GM23338 (cell line): ENCODE measurements around the gene DNAAF8. TPM values are rescaled to one million over a fixed set of nuclear protein-coding genes. Genes with fewer than 3 reads are reported as not detected.

ENCODE experiments used
- ATAC-seq: fragments of 200-7000 bp; cut with Tn5 transposase; 3 replicates; pipeline ENCODE4 v1.9.1; 2020
- DNase-seq: peaks from one replicate; pipeline ENCODE4 v3.0.0-alpha.2; 2015; ENCODE audit warnings: low spot score
- H2AFZ ChIP-seq: fragments of 200-600 bp; sonication (generic); 2 replicates; pipeline ENCODE4 v1.8.0; 2016; ENCODE audit warnings: antibody characterized with exemption, mild to moderate bottlenecking, moderate library complexity
- H3F3A ChIP-seq: fragments of 200-600 bp; sonication (generic); replicated peaks from 2 replicates; pipeline ENCODE4 v1.8.0; 2017; ENCODE audit warnings: antibody characterized with exemption, mixed run types, low read depth
- H3K27ac ChIP-seq: fragments of 200-600 bp; sonication (generic); 2 replicates; pipeline ENCODE4 v1.6.1; 2016; ENCODE audit warnings: low read depth
- H3K27me3 ChIP-seq: fragments of 200-600 bp; sonication (generic); 2 replicates; pipeline ENCODE4 v1.8.0; 2016; ENCODE audit warnings: mild to moderate bottlenecking, mixed run types, moderate library complexity; ENCODE audit not compliant: insufficient read depth
- H3K36me3 ChIP-seq: fragments of 200-600 bp; sonication (generic); 2 replicates; pipeline ENCODE4 v1.8.0; 2016; ENCODE audit warnings: mild to moderate bottlenecking; ENCODE audit not compliant: insufficient read depth
- H3K4me1 ChIP-seq: fragments of 200-600 bp; sonication (generic); 2 replicates; pipeline ENCODE4 v1.8.0; 2016; ENCODE audit warnings: mild to moderate bottlenecking, moderate library complexity; ENCODE audit not compliant: insufficient read depth
- H3K4me2 ChIP-seq: fragments of 200-600 bp; sonication (generic); 2 replicates; pipeline ENCODE4 v1.7.1; 2017; ENCODE audit warnings: mixed run types
- H3K4me3 ChIP-seq: fragments of 200-600 bp; sonication (generic); 2 replicates; pipeline ENCODE4 v1.6.1; 2016; ENCODE audit warnings: mixed run types
- H3K79me2 ChIP-seq: fragments of 200-600 bp; sonication (generic); replicated peaks from 2 replicates; pipeline ENCODE4 v1.8.0; 2017; ENCODE audit warnings: mild to moderate bottlenecking; ENCODE audit not compliant: insufficient read depth
- H3K9me2 ChIP-seq: fragments of 200-600 bp; sonication (generic); 2 replicates; pipeline ENCODE4 v1.8.0; 2017; ENCODE audit not compliant: insufficient read depth
- H4K20me1 ChIP-seq: fragments of 200-600 bp; sonication (generic); replicated peaks from 2 replicates; pipeline ENCODE4 v1.8.0; 2017; ENCODE audit warnings: mild to moderate bottlenecking; ENCODE audit not compliant: insufficient read depth
- H3K27ac Mint-ChIP-seq: 2 replicates; pipeline ENCODE4 v1.8.0; 2020; ENCODE audit warnings: inconsistent platforms, mild to moderate bottlenecking, moderate library complexity, mixed read lengths
- H3K27me3 Mint-ChIP-seq: 3 replicates; pipeline ENCODE4 v1.8.0; 2022; ENCODE audit warnings: low read depth, mild to moderate bottlenecking, moderate library complexity, mixed read lengths, inconsistent platforms; ENCODE audit not compliant: insufficient read depth, poor library complexity
- H3K36me3 Mint-ChIP-seq: 3 replicates; pipeline ENCODE4 v1.8.0; 2021; ENCODE audit warnings: low read depth, mild to moderate bottlenecking, inconsistent platforms, moderate library complexity, mixed read lengths
- H3K4me1 Mint-ChIP-seq: 3 replicates; pipeline ENCODE4 v1.8.0; 2020; ENCODE audit warnings: mild to moderate bottlenecking, inconsistent platforms, mixed read lengths
- H3K4me3 Mint-ChIP-seq: 3 replicates; pipeline ENCODE4 v1.8.0; 2021; ENCODE audit warnings: moderate library complexity, mild to moderate bottlenecking, inconsistent platforms, mixed read lengths
- H3K9me3 Mint-ChIP-seq: 3 replicates; pipeline ENCODE4 v1.8.0; 2020; ENCODE audit warnings: moderate library complexity, mild to moderate bottlenecking, inconsistent platforms, mixed read lengths
- CREB1 ChIP-seq: fragments of 250-450 bp; sonication (Bioruptor Pico); IDR thresholded peaks from 2 replicates; pipeline ENCODE4 v1.5.0; 2020; ENCODE audit warnings: low read depth, mild to moderate bottlenecking, moderate library complexity
- CTCF ChIP-seq, 2 experiments: fragments of 200-600 bp in 1 of 2; sonication (generic) in 1 of 2; conservative IDR thresholded peaks; 2 replicates each; pipeline versions ENCODE4 v1.5.1 to v1.6.1; 2016 to 2017; ENCODE audit warnings: antibody characterized with exemption in 2 of 2, low read depth in 2 of 2, mild to moderate bottlenecking in 2 of 2, moderate library complexity in 1 of 2
- ETS1 ChIP-seq: IDR thresholded peaks from 2 replicates; pipeline ENCODE4 v1.6.1; 2016; ENCODE audit warnings: antibody characterized with exemption
- EZH2 ChIP-seq: fragments of 200-600 bp; sonication (generic); IDR thresholded peaks from one replicate; pipeline ENCODE4 v1.8.0; 2017; ENCODE audit warnings: antibody characterized with exemption, mild to moderate bottlenecking, low read depth; ENCODE audit not compliant: unreplicated experiment
- EZH2phosphoT487 ChIP-seq: fragments of 200-600 bp; sonication (generic); IDR thresholded peaks from one replicate; pipeline ENCODE4 v1.8.1; 2018; ENCODE audit warnings: antibody characterized with exemption; ENCODE audit not compliant: unreplicated experiment
- JUNB ChIP-seq: IDR thresholded peaks from one replicate; pipeline ENCODE4 v1.6.1; 2016; ENCODE audit warnings: antibody characterized with exemption; ENCODE audit not compliant: unreplicated experiment
- NANOG ChIP-seq: IDR thresholded peaks from 2 replicates; pipeline ENCODE4 v1.6.1; 2016; ENCODE audit warnings: antibody characterized with exemption, borderline replicate concordance
- POLR2AphosphoS5 ChIP-seq: IDR thresholded peaks from 2 replicates; pipeline ENCODE4 v1.6.1; 2016; ENCODE audit warnings: antibody characterized with exemption, low read depth
- REST ChIP-seq: IDR thresholded peaks from one replicate; pipeline ENCODE4 v1.6.1; 2018; ENCODE audit warnings: antibody characterized with exemption; ENCODE audit not compliant: unreplicated experiment
- STAT1 ChIP-seq: IDR thresholded peaks from one replicate; pipeline ENCODE4 v1.6.1; 2016; ENCODE audit warnings: antibody characterized with exemption; ENCODE audit not compliant: unreplicated experiment
- ZNF114 ChIP-seq: fragments of 250-450 bp; sonication (Bioruptor Pico); IDR thresholded peaks from 2 replicates; pipeline ENCODE4 v1.5.0; 2020; ENCODE audit warnings: mild to moderate bottlenecking, moderate library complexity
- ZNF331 ChIP-seq: fragments of 250-450 bp; sonication (Bioruptor Pico); IDR thresholded peaks from 2 replicates; pipeline ENCODE4 v1.5.0; 2020; ENCODE audit warnings: low read depth, mild to moderate bottlenecking, moderate library complexity
- ZNF462 ChIP-seq: fragments of 250-450 bp; sonication (Bioruptor Pico); IDR thresholded peaks from 2 replicates; pipeline ENCODE4 v1.5.0; 2020; ENCODE audit warnings: mild to moderate bottlenecking, moderate library complexity
- polyA plus RNA-seq: library from polyadenylated mRNA; unstranded; fragments of >200 nt; fragmentation: Nextera tagmentation; extraction: Ambion mirVana; gene quantifications from 2 replicates; pipeline ENCODE4 v1.2.1, GENCODE V29; 2016
- total RNA-seq: library from RNA; depleted of rRNA; stranded (reverse); fragments of >200 nt; shearing (Covaris generic); gene quantifications from 2 replicates; pipeline ENCODE4 v1.2.3, GENCODE V29; 2014

Gene DNAAF8
- total and polyA plus RNA-seq, 2 experiments from 2014 or later: 0.34 to 1.3 TPM

- H3F3A ChIP-seq: peaks cover 5% of the 10 kb centered on the region
- H3K9me2 ChIP-seq: no peaks in the 10 kb centered on the region
- no peaks in the 10 kb centered on the region for H3K27me3 ChIP-seq
- Mint-ChIP-seq H3K27me3 (peaks cover 9% of the 10 kb centered on the region), H3K27ac (no peak overlapping the region; the same call in 1 of the 2 replicates), H3K9me3 (no peaks in the 10 kb centered on the region; the same call in 2 of the 3 replicates), H3K4me3 (no peak overlapping the region), H3K4me1 (peaks cover 6% of the 10 kb centered on the region; the same call in 1 of the 3 replicates), H3K36me3 (peaks cover 41% of the 10 kb centered on the region)
- no peaks in the 10 kb centered on the region; the same call in 1 of the 2 replicates for H3K4me1 ChIP-seq
- H3K4me2 ChIP-seq: no peak overlapping the region
- H3K79me2 ChIP-seq: no peaks in the 10 kb centered on the region
- no peak overlapping the region for H2AFZ ChIP-seq
- DNase-seq (no peak), ATAC-seq (no peak)
- no peak overlapping the region for H3K27ac ChIP-seq
- peaks cover 9% of the 10 kb centered on the region; the same call in 1 of the 2 replicates for H3K36me3 ChIP-seq
- H3K4me3 ChIP-seq: no peak overlapping the region
- TF ChIP-seq STAT1 (no peak), ETS1 (no peak), ZNF462 (CRISPR knock-in tag) (no peak), EZH2 (no peak), CREB1 (no peak), JUNB (no peak), POLR2AphosphoS5 (no peak), CTCF (conservative IDR thresholded peaks at IDR 0.05; ENCODE audit: low read depth in 2 of 2) (no peak), REST (no peak), ZNF331 (no peak), NANOG (no peak), EZH2phosphoT487 (no peak), ZNF114 (CRISPR knock-in tag) (no peak)
- H4K20me1 ChIP-seq: no peaks in the 10 kb centered on the region; the same call in 1 of the 2 replicates
Measured at GRCh38 chr16:4696905-4697847, 37.2 kb upstream of the DNAAF8 start.
